ENCODE results near the gene MLXIPL. TPM values are rescaled to one million over a fixed set of nuclear protein-coding genes. Genes with fewer than 3 reads are reported as not detected.

Gene MLXIPL
- total RNA-seq, 2 experiments from 2014 or later: not detected

DNA sequence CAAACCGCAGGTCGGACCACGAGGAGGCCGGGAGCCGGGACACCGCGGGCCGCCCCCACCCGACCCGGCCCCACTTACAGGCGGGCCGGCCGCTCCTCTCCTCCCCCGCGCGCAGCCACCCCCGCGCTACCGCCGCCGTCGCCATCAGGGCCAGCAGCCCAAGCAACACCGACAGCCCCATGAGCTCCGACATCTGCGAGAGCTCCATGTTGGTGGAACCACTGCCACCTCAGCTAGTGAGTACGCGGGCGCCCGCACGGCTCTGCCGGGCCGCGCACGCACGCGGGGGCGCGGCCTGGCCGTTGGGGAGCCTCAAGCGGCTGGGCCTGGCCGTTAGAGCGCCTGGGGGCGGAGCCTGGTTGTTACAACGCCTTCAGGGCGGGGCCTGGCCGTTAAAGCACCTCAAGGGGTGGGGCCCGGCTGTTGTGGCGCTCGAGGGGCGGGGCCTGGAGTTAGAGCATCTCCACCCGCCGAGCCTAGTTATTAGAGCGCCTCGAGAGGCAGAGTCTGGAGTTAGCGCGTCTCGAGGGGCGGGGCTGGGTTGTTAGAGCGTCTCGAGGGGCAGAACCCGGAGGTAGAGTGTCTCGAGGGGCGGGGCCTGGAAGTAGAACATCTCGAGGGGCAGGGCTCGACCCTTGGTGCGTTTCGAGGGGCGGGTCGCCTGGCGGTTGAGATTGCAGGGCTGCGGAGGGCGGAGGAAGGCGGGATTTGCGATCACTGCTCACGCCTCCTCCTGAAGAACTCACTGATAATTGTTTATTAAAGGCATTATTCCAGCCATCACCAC is 45.8 kb downstream of the MLXIPL start, which contains the start of gene TBL2:
TBL2 (minus strand) TSS at position 238 of the 787 bp plus-strand sequence; CDS start at position 208, 30 bp downstream.
- H3K4me3 Mint-ChIP-seq: peak within 1 kb of the TSS; percentile 90
- POLR2A ChIA-PET: interaction anchor here (1.1 to 4.5 kb wide), 6 partner anchors 8 to 57 kb away, joined by 3 to 32 read pairs (median 14); partner anchors contain the start of genes BAZ1B and BCL7B
- H3K4me1 Mint-ChIP-seq (ENCODE audit: low read depth): peaks cover 21% of the 10 kb centered on the region
- H3K36me3 Mint-ChIP-seq (ENCODE audit: low read depth): peaks cover 19% of the 10 kb centered on the region
- DNase-seq: peak; percentile 100
- peak within 1 kb of the TSS; percentile 96 for H3K27ac Mint-ChIP-seq
- intact Hi-C loops (cut with micrococcal nuclease): loop anchor here (5.0 kb wide), 1 partner anchor 56 kb away; the partner anchor contains the start of gene BAZ1B
- ATAC-seq: peak; percentile 94
- TF ChIP-seq, protein P1, sequence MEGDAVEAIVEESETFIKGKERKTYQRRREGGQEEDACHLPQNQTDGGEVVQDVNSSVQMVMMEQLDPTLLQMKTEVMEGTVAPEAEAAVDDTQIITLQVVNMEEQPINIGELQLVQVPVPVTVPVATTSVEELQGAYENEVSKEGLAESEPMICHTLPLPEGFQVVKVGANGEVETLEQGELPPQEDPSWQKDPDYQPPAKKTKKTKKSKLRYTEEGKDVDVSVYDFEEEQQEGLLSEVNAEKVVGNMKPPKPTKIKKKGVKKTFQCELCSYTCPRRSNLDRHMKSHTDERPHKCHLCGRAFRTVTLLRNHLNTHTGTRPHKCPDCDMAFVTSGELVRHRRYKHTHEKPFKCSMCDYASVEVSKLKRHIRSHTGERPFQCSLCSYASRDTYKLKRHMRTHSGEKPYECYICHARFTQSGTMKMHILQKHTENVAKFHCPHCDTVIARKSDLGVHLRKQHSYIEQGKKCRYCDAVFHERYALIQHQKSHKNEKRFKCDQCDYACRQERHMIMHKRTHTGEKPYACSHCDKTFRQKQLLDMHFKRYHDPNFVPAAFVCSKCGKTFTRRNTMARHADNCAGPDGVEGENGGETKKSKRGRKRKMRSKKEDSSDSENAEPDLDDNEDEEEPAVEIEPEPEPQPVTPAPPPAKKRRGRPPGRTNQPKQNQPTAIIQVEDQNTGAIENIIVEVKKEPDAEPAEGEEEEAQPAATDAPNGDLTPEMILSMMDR (IDR thresholded peaks at IDR 0.05): no peak
- H3K27me3 Mint-ChIP-seq: no peaks in the 10 kb centered on the region
- no peaks in the 10 kb centered on the region for H3K9me3 Mint-ChIP-seq
- CTCF ChIA-PET: interaction anchor here (1.0 to 2.1 kb wide), 5 partner anchors 13 to 157 kb away, joined by 3 to 7 read pairs (median 4); no protein-coding TSS in a partner anchor

DNA sequence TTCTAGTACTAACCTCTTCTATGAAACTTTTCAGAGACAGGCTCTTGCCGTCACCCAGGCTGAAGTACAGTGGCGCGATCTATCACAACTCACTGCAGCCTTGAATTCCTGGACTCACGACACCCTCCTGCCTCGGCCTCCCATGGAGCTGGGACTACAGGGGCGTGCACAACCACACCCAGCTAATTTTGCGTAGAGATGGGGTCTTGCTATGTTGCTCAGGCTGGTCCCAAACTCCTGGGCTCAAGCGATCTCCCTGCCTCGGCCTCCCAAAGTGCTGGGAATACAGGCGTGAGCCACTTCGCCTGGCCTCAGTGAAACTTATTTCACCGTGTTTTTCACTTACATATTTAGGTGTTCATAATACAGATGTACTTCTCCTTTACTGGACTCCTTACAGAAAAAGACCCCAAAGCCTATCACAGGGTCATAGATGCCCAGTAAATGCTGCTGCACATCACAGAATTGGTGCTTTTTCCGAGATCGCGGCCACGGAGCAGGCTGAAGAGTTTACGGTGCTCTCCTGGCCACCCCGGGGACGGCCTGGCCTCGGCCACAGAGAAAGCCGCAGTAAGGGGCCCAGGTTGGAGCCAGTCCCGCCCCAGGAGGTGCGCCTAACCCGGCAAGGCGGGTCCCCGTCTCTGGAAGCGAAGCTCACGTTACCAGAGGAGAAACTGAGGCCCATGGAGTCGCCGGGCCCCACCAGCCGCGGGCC is 46.5 kb downstream of the MLXIPL start:
- Mint-ChIP-seq H3K27me3 (no peaks in the 10 kb centered on the region), H3K4me1 (ENCODE audit: low read depth) (peaks cover 21% of the 10 kb centered on the region), H3K4me3 (peak overlapping the region; percentile 90), H3K27ac (peak overlapping the region; percentile 96), H3K36me3 (ENCODE audit: low read depth) (peaks cover 21% of the 10 kb centered on the region), H3K9me3 (no peaks in the 10 kb centered on the region)
- DNase-seq: no peak
- TF ChIP-seq, protein P1 (IDR thresholded peaks at IDR 0.05): no peak
- CTCF ChIA-PET: interaction anchor here (0.9 to 2.1 kb wide), 5 partner anchors 10 to 157 kb away, joined by 3 to 7 read pairs (median 4); no protein-coding TSS in a partner anchor
- POLR2A ChIA-PET: interaction anchor here (1.1 to 4.5 kb wide), 5 partner anchors 9 to 56 kb away, joined by 5 to 32 read pairs (median 15); partner anchors contain the start of genes BAZ1B and BCL7B
- intact Hi-C loops (cut with micrococcal nuclease): loop anchor here (5.0 kb wide), 1 partner anchor 55 kb away; the partner anchor contains the start of gene BAZ1B
- no peak for ATAC-seq

DNA sequence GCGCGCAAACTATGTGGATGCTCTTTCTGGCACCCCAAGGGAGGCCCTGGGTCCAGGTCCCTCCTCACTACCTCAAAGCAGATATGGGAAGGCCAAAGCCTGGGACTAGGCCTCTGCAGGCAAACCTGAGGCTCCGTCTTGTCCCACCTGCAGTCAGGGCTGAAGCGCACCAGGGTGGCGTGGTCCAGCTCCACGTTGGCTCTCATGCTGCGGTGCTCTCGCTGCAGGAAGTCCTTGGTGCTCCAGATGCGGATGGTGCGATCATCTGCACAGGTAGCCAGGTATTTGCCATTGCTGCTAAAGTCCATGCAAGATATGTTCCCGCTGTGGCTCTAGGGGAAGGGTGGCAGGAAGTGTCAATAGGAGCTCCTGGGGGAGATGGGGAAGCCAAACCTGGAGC is 50.5 kb downstream of the MLXIPL start:
- CTCF ChIA-PET: no interaction called here
- H3K4me1 Mint-ChIP-seq (ENCODE audit: low read depth): peaks cover 11% of the 10 kb centered on the region
- H3K27me3 Mint-ChIP-seq: no peaks in the 10 kb centered on the region
- intact Hi-C loops (cut with micrococcal nuclease): no loop called here
- no peak overlapping the region for H3K27ac Mint-ChIP-seq
- no peak overlapping the region for H3K4me3 Mint-ChIP-seq
- no peaks in the 10 kb centered on the region for H3K9me3 Mint-ChIP-seq
- ATAC-seq (no peak), DNase-seq (no peak)
- POLR2A ChIA-PET: no interaction called here
- TF ChIP-seq, protein P1 (IDR thresholded peaks at IDR 0.05): no peak
- peaks cover 41% of the 10 kb centered on the region for H3K36me3 Mint-ChIP-seq (ENCODE audit: low read depth)

DNA sequence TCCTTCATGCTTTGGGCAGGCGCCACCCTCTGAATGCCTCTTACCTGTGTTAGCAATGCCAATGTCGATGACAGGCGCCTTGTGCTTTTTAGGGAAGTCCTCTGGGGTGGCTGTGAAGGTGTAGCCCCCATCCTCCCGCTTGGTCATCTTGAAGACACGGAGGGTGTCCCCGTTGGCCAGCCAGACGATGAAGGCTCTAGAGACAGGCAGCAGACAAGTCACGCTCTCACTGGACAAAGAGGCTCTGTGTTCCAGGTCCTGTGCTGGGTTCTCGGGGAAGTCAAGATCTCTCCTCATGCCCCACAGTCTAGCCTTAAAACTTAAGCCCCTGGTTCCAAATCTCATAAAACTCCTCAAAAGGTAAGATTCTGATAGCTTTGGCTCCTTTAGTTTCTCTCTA is 51.0 kb downstream of the MLXIPL start:
- intact Hi-C loops (cut with micrococcal nuclease): no loop called here
- Mint-ChIP-seq H3K36me3 (ENCODE audit: low read depth) (peaks cover 40% of the 10 kb centered on the region), H3K9me3 (no peaks in the 10 kb centered on the region), H3K4me3 (no peak overlapping the region), H3K27me3 (no peaks in the 10 kb centered on the region), H3K27ac (no peak overlapping the region), H3K4me1 (ENCODE audit: low read depth) (peaks cover 11% of the 10 kb centered on the region)
- POLR2A ChIA-PET: no interaction called here
- CTCF ChIA-PET: no interaction called here
- TF ChIP-seq, protein P1 (IDR thresholded peaks at IDR 0.05): no peak
- ATAC-seq (no peak), DNase-seq (no peak)

Measured in activated CD8-positive, alpha-beta T cell treated with anti-CD3 and anti-CD28 coated beads for 36 hours (primary cell).